Measurements from ENCODE around the gene SCN2B.

SCN2B gene

GRCh38 chr11:118133816-118134215, 42.6 kb downstream of the SCN2B start:
- in situ Hi-C loops (cut with MboI; ENCODE audit: low sequenced_read_pairs, unreplicated experiment), result no loop called here
- DNase-seq (ENCODE audit: low spot score), result no peak
- no peak for TF ChIP-seq CTCF (IDR thresholded peaks at IDR 0.05; ENCODE audit: borderline replicate concordance, control extremely low read depth, extremely low read depth, insufficient read depth, missing control alignments)

- TF ChIP-seq CTCF (IDR thresholded peaks at IDR 0.05; ENCODE audit: borderline replicate concordance, control extremely low read depth, extremely low read depth, insufficient read depth, missing control alignments), result no peak
- in situ Hi-C loops (cut with MboI; ENCODE audit: low sequenced_read_pairs, unreplicated experiment), result no loop called here
- DNase-seq (ENCODE audit: low spot score), result no peak
These were observed 43.9 kb downstream of the SCN2B start for GRCh38 chr11:118132385-118133151.

- TF ChIP-seq CTCF (IDR thresholded peaks at IDR 0.05; ENCODE audit: borderline replicate concordance, control extremely low read depth, extremely low read depth, insufficient read depth, missing control alignments), result no peak
- no peak for DNase-seq (ENCODE audit: low spot score)
- in situ Hi-C loops (cut with MboI; ENCODE audit: low sequenced_read_pairs, unreplicated experiment), result no loop called here
These were observed 46.8 kb downstream of the SCN2B start for GRCh38 chr11:118129471-118130172.

- TF ChIP-seq CTCF (IDR thresholded peaks at IDR 0.05; ENCODE audit: borderline replicate concordance, control extremely low read depth, extremely low read depth, insufficient read depth, missing control alignments), result no peak
- DNase-seq (ENCODE audit: low spot score), result no peak
- in situ Hi-C loops (cut with MboI; ENCODE audit: low sequenced_read_pairs, unreplicated experiment), result no loop called here
These were observed 47.5 kb downstream of the SCN2B start for GRCh38 chr11:118128721-118129470.

- DNase-seq (ENCODE audit: low spot score), result no peak
- in situ Hi-C loops (cut with MboI; ENCODE audit: low sequenced_read_pairs, unreplicated experiment), result no loop called here
- no peak for TF ChIP-seq CTCF (IDR thresholded peaks at IDR 0.05; ENCODE audit: borderline replicate concordance, control extremely low read depth, extremely low read depth, insufficient read depth, missing control alignments)
These were observed 48.1 kb downstream of the SCN2B start for GRCh38 chr11:118128310-118128709.

- TF ChIP-seq CTCF (IDR thresholded peaks at IDR 0.05; ENCODE audit: borderline replicate concordance, control extremely low read depth, extremely low read depth, insufficient read depth, missing control alignments), result no peak
- DNase-seq (ENCODE audit: low spot score), result no peak
- in situ Hi-C loops (cut with MboI; ENCODE audit: low sequenced_read_pairs, unreplicated experiment), result no loop called here
These were observed 50.2 kb downstream of the SCN2B start for GRCh38 chr11:118126082-118126838.
